Activated naive CD4-positive, alpha-beta T cell treated with anti-CD3 and anti-CD28 coated beads, Interleukin-2, amount 50 U/mL, for 16 hours (primary cell): ENCODE measurements around the gene C11orf68.

Source experiments
- DNase-seq: peaks from one replicate; pipeline ENCODE4 v3.0.0-alpha.2; 2020

C11orf68 gene

DNA sequence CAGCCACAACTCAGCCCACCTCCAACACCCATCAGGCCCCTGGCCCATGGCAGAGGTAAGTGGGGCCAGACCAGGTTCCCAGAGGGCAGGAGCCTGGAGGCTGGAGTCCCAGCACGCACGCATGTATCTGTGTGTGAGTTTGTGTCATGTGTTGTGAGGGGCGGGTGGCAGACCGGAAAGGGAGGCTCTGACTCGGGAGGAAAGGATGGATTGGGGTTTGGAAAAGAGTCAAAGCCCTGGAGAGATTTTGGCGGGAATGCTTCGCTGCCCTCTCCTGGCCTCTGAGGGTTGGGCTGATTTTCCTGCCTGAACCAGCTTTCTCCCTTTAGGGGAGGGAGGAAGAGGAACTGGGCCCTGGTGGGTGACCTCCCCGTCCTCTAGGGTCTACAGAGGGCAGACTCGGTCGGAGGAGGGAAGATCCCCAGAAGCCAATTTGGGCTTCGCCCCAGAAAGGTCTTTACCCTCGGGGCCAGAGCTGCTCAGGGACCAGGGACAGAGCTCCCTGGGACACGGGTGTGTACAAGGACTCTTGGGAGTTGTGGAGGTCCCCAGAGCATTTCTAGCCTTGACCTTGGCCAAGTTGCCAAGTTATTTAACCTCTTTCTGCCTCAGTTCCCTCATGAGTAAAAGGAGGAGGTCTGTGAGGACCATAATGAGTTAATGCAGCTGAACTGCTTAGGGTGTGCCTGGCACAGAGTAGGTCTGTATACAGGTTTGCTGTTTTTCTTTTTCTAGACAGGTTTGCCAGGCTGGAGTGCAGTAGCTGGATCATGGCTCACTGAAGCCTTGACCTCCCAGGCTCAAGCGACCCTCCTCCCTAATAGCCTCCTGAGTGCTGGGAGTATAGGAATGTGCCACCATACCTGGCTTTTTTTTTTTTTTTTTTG is 6.9 kb downstream of the C11orf68 start:
- no peak for DNase-seq

DNA sequence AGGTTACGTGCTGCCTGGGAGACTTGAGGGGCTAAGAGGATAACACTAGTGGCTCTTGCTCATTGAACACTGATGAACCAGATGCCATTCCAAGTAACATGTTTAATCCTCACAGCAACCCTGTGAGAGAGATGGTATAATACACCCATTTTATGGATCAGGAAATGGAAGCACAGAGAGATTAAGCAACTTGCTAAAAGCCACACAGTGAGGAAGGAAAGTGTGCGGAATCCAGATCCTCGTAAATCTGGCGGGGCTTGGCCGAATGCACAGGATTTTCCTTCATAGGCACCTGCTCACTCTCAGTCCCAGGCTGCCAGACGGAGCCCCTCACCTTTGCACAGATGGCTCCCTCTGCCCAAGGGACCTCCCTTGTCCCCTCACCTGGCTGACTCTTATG is 11.0 kb downstream of the C11orf68 start:
- no peak for DNase-seq

DNA sequence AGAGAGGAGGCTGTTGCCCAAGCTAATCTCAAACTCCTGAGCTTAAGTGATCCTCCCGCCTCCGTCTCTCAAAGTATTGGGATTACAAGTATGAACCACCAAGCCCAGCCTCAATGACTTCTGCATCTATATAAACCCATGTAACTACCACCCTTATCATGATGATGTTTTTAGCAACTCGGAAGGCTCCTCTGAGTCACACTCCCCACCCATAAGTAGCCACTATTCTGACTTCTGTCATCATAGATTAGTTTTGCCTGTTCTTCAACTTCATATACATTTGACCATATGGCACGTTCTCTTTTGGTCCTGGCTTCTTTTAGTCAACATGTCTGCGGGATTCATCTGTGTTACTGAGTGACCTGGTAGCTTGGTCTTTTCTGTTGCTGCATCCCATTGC is 12.3 kb downstream of the C11orf68 start:
- no peak for DNase-seq

- DNase-seq, result no peak
Observed at GRCh38 chr11:65903715-65904114, 15.1 kb downstream of the C11orf68 start.

- DNase-seq, result no peak
Observed at GRCh38 chr11:65903068-65903481, 15.8 kb downstream of the C11orf68 start.

DNA sequence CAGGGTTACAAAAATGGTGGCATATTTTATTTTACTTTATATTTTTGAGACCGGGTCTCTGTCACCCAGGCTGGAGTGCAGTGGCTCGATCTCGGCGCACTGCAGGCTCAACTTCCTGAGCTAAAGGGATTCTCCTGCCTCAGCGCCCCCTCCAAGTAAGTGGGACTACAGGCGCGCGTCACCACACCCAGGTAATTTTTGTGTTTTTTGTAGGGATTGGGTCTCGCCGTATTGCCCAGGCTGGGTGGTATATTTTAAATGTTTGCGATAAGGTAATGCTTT is 18.0 kb downstream of the C11orf68 start:
- DNase-seq, result no peak

DNA sequence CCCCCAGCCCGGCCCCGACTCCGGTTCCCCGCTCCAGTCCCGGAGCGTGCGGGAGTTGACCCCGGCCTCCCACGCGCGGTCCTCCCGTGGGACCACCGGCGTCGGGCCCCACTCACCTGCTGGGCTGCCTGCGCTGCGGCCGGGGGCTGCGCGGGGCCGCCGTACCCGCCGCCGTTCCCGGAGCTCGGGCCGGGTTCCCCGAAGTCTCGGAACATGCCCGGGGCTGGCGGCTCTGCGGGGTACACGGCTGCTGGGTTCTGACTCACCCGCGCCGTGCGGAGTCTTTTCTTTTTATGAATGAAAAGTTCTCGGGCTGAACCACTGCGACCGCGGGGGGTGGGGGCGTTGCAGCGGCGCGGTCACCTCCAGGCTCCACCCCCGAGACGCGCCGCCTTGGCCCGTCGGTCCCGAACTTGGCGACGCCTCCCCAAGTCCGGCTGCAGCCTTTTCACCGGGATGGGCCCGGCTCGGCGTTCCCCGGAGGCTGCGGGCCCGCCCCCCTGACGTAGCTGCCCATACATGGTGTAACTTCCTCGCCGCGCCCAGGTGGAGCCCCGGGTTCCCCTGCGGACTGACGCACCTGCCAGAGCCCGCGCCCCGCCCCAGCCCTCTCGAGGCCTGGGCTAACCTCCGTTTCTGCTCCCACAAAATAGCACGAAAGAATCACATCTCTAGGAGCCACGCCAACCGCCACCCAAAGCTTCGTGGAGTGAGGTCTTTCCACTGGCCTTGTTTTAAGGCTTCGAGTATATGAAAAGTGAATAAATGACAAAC is 18.6 kb downstream of the C11orf68 start, which contains the start of gene FOSL1:
Gene FOSL1, minus strand, starts transcription at position 264 of the 774 bp plus-strand sequence. Its CDS starts 49 bp downstream, at position 215.
- peak; percentile 95 for DNase-seq

DNA sequence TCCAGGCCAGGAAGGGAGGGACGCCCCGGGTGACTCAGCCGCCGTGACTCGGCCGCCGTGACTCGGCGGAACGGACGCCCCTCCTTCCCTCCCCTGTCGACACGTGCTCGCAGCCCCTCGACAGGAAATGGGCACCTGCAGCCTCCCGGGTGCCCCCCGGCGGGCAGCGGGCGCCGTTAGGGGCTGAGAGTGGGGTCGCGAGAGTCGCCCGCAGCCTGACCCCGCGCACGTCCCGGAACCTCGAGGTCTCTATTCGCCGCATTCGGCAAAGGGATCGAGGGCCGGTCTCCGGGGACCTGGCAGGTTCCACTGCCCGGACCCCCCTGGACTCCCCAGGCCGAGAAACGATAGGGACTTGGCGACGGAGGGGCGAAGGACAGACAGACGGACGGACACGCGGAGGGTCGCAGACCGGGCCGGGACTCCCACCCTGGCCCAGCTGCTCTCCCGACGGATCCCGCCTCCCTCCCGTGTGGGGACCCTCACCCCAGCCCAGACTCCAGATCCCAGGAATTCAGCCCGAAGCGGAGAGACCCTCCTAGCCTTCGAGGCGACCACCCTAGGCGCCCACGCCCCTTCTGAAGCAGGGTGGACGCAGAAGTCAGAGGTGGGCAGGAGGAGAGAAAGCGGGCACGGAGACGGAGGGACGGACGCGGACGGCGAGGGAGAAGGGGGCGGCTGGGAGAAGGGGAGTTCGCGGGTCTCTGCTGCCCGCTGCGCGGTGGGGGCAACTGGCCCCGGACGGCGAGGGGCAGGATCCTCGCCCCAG is 19.3 kb downstream of the C11orf68 start:
- peak; percentile 81 for DNase-seq

DNA sequence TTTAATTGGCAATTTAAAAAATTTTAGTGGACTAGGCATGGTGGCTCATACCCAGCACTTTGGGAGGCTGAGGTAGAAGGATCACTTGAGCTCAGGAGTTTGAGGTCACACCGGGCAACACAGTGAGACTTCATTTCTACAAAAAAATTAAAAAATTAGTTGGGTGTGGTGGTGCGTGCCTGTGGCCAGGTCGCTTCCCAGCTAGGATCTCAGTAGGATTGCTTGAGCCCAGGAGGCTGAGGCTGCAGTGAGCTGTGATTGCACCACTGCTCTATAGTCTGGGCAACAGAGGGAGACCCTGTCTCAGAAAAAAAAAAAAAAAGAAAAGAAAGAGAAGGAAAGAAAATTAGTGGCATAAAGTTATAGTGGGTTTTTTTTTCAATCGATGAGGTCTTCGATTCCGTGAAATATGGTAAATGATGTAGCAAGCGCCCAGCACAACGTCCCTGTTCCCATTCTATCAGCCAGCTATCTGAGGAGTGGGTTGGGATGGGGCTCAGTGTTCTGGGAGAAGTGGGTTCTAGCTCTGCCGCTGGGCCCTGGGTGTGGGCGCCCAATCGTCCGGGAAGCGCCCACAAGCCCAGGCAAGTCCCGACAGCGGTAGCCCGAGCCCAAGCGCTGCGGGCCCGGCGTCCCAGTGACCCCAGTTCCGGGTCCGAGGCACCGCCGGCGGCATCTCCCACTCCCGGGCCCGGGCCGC is 20.1 kb downstream of the C11orf68 start:
- DNase-seq, result no peak

DNA sequence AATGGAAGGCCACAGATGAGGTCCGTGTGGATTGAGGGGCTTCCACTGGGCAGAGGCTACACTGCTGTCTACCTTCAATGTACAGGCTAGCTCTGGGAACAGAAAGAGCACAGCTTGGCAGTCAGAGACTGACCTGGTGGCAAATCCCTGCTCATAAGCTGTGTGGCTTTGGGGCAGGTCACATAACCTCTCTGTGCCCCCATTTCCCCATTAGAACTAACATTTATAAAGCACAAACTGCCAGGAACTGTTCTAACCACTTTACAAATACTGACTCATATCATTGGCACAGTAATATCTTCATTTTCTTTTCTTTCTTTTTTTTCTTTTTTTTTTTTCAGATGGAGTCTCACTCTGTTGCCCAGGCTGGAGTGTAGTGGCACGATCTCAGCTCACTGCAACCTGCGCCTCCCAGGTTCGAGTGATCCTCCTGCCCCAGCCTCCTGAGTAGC is 21.8 kb downstream of the C11orf68 start:
- no peak for DNase-seq

DNA sequence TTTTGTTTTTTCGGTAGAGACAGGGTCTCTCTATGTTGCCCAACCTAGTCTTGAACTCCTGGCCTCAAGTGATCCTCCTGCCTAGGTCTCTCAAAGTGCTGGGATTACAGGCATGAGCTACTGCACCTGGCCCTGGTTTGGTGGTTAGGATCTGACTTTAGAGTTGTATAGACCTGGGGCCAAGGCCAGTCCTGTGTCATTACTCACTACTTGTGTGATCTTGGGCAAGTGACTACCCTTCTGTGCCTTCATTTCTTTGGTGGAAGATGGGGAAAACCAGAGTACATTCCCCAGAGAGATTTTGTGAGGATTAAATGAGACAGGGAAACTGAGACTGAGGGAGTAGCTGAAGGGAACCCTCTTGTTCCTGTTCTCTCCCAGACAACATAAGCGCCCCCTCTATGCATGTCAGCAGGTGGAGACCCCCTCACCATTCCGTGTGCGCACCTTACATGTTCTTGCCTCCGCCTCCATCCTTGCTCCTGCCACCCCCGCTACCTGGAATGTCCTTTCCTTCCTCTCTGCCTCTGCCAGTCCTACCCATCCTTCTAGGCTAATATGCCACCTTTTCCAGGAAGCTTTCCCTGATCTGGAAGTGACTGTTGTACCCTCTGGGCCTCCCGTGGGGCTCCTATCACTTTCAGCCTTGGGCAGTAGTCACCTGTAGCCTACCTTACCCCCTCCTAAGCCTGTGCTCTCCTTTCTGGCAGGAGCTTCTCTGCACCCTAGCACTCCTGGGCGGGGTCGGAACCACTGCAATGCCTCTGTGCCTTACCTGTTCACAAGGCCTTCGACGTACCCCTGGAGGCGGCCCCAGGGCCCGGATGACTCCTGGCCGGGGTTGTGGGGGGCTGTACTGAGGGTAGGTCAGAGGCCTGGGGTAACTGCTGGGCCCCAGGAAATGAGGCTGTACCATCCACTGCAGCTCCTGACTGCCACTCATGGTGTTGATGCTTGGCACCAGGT is 22.5 kb downstream of the C11orf68 start:
- DNase-seq, result no peak

DNA sequence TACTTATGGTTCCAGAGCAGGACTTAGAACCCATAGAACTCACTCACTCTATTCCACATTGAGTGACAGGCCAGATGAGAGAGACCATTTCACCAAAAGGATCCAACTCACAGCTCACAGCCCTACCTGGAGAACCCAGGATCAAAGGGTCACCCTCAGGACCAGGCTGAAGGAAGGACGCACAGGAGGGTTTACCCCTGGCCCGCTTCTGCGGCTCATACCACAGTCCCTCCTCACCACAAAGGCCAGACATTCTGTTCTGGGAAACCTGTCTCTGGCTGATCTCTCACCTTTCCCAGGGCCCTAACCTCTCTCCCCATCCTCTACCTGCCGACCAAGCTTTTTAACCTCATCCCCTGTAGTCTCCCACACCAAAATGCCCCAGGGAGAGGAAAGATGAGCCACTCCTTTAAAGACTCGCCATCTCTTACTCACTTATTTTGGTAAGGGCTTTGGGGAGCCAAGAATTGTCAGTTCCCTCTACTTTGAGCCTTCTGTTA is 23.3 kb downstream of the C11orf68 start:
- DNase-seq, result no peak

DNA sequence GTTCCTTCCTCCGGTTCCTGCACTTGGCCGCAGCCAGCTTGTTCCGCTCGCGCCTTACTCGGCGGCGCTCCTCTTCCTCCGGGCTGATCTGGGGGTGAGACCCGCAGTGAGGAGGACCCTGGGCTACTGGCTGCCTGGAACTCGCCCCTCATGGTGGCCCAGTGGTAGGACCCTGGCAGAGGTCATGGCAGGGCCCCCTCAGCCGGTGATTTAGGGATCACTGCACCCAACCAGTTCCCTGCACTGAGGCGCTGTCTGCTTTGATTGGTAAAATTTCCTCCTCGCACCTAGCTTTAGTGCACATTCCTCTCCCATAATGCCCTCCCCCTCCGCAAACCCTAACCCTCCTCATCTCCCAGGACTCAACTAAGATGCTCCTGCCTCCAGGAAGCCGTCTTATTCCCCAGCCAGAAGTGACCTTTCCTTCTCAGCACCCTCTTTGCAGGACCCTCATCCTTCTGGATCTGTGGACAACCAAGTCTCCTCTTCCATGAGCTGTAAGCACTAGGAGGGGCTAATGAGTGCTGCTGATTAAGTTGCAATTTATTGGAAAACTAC is 24.7 kb downstream of the C11orf68 start:
- DNase-seq, result no peak

DNA sequence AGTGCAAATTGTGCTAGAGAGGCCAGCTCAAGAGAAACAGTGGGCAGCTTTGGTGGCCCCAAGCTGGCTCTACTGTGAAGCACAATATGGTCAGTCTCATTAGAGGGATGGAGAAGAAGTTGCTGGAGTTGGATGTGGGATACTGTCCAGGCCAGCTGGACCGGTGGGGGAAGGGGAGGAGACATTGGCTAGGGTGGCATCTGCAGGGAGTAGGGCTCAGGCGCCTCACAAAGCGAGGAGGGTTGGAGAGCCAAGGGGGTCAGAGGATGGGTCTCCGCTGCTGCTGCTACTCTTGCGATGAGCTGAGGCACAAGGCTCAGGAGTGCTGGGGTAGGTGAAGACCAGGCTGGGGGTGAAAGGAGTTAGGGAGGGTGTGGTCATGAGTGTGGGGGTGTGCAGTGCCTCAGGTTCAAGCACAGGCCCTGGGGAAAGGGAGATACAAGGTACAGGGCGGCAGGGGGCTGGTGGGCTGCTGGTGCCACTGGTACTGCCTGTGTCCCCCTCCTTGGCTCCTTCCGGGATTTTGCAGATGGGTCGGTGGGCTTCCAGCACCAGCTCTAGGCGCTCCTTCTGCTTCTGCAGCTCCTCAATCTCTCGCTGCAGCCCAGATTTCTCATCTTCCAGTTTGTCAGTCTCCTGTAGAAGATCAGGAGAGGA is 26.1 kb downstream of the C11orf68 start:
- DNase-seq, result no peak

- peak; percentile 44 for DNase-seq
Observed at GRCh38 chr11:65892137-65892540, 26.7 kb downstream of the C11orf68 start.

- peak; percentile 41 for DNase-seq
Observed at GRCh38 chr11:65891219-65892136, 27.4 kb downstream of the C11orf68 start.

DNA sequence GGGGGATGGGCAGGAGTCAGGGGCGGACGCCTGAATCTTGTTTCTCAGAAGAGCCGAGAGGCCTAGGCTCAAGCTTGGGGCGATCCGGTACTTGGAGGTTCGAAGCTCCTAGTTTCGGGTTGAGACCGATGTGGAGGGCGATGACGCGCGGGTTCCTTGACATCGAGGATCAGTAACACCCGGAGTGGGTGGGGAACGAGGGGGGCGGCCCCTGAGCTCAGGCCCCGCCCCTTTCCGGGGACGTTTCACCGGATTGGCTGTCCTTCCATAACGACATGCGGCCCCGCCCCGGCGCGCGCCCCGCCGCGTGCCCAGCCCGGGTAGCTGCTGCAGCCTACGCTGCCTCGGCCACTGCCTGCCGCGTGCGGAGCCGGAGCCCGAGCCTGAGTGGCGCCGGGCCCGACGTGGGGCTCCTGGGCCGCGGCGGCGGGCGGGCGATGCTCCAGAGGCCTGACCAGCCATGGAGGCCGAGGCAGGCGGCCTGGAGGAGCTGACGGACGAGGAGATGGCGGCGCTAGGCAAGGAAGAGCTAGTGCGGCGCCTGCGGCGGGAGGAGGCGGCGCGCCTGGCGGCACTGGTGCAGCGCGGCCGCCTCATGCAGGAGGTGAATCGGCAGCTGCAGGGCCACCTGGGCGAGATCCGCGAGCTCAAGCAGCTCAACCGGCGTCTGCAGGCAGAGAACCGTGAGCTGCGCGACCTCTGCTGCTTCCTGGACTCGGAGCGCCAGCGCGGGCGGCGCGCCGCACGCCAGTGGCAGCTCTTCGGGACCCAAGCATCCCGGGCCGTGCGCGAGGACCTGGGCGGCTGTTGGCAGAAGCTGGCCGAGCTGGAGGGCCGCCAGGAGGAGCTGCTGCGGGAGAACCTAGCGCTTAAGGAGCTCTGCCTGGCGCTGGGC is 28.3 kb downstream of the C11orf68 start, which contains the start of gene CCDC85B:
Gene CCDC85B, plus strand, starts transcription at position 350 of the 895 bp plus-strand sequence. Its CDS starts 111 bp downstream, at position 461.
- DNase-seq, result peak; percentile 97
